RWPE1 (cell line): ENCODE measurements around the gene ASB3.

Source experiments
- CTCF ChIA-PET: fragments of 350-600 bp; sonication (Branson Sonifier 250); formaldehyde crosslinking; extraction: SDS; loops from one replicate; lab custom pipeline; 2021; lab: Yijun Ruan, JAX
- POLR2A ChIA-PET: fragments of 400-600 bp; formaldehyde crosslinking; extraction: SDS; loops from one replicate; lab custom pipeline; 2020; ENCODE audit warnings: antibody characterized with exemption; ENCODE audit not compliant: low non-redundant PET; lab: Yijun Ruan, JAX
- DNase-seq: peaks from one replicate; pipeline ENCODE4 v3.0.0; 2012; ENCODE audit warnings: low spot score
- H3K27ac ChIP-seq: fragments of 450-650 bp; 2 replicates; pipeline ENCODE4 v1.5.1; 2017
- TF ChIP-seq, protein P1 (sequence below): fragments of 450-650 bp; conservative IDR thresholded peaks from 2 replicates; pipeline ENCODE4 v1.5.1; 2017; ENCODE audit warnings: low read depth, mild to moderate bottlenecking

Gene ASB3

GRCh38 chr2:53629501-53629900, 157.3 kb downstream of the ASB3 start:
- no peak for DNase-seq
- POLR2A ChIA-PET, result no interaction called here
- CTCF ChIA-PET, result interaction anchor here (0.6 to 0.7 kb wide), 2 partner anchors 9 to 152 kb away, joined by 3 to 6 read pairs; no protein-coding TSS in a partner anchor
- no peak overlapping the region for H3K27ac ChIP-seq
- TF ChIP-seq, protein P1, sequence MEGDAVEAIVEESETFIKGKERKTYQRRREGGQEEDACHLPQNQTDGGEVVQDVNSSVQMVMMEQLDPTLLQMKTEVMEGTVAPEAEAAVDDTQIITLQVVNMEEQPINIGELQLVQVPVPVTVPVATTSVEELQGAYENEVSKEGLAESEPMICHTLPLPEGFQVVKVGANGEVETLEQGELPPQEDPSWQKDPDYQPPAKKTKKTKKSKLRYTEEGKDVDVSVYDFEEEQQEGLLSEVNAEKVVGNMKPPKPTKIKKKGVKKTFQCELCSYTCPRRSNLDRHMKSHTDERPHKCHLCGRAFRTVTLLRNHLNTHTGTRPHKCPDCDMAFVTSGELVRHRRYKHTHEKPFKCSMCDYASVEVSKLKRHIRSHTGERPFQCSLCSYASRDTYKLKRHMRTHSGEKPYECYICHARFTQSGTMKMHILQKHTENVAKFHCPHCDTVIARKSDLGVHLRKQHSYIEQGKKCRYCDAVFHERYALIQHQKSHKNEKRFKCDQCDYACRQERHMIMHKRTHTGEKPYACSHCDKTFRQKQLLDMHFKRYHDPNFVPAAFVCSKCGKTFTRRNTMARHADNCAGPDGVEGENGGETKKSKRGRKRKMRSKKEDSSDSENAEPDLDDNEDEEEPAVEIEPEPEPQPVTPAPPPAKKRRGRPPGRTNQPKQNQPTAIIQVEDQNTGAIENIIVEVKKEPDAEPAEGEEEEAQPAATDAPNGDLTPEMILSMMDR, result no peak

DNA sequence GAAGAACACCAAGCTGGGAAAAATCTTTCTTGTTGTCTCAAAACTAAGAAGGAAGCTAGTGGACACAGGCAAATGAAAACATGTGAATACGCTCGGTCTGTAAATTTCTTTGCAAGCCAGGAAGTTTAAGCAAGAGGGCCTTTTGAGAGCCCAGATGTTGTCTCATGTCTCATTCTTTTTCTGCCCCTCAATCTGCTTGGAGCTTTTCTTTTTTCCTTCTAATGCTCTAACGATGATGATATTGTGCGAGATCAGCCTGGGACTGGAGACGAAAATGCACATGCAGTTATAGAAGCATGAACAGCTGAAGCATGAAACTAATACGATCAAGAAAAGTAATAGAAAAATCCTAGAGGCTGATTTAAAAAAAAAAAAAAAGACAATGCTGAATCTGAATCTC, 157.8 kb downstream of the ASB3 start:
- POLR2A ChIA-PET, result no interaction called here
- no peak for DNase-seq
- TF ChIP-seq, protein P1, result no peak

GRCh38 chr2:53622141-53622540, 164.6 kb downstream of the ASB3 start:
- no peak for DNase-seq
- no peak overlapping the region for H3K27ac ChIP-seq
- TF ChIP-seq, protein P1, result no peak
- ChIA-PET POLR2A (no interaction called here), CTCF (no interaction called here)

More for the DNA sequence above, 157.8 kb downstream of the ASB3 start:
- no peak overlapping the region for H3K27ac ChIP-seq
- CTCF ChIA-PET, result interaction anchor here (0.6 to 0.7 kb wide), 2 partner anchors 9 to 152 kb away, joined by 3 to 6 read pairs; no protein-coding TSS in a partner anchor

DNA sequence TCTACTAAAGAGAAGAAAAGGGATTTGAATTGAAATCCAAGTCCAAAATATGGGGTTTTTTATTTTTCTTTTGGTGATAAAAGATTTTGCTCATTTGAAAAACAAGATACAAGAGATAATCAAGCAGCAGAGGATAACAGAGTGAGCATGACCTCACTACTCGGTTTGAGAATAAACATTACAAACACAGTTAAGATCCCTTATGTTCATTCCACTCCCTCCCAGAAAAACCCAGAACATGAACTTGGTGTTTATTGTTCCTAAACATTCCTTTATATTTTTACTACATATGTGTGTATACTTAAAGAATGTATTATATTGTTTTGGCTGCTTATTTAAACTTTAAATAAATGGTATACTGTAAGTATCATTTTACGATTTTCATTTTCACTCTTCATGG, 165.8 kb downstream of the ASB3 start:
- TF ChIP-seq, protein P1, result no peak
- ChIA-PET CTCF (no interaction called here), POLR2A (no interaction called here)
- DNase-seq, result no peak
- no peak overlapping the region for H3K27ac ChIP-seq
